HG03432 (cell line): ENCODE results near the gene CD63.
"Not testable (repeated sequence)": the region's sequence is repeated elsewhere in the genome, so short reads cannot be mapped to it uniquely, and the experiment has no call there.

Source experiments
- ATAC-seq: cut with Tn5 transposase; IDR thresholded peaks from one replicate; pipeline ENCODE4 v1.9.1; 2021; ENCODE audit warnings: mild to moderate bottlenecking, moderate library complexity; ENCODE audit not compliant: unreplicated experiment

CD63 gene

GRCh38 chr12:55728939-55729818 lies at the start of gene CD63:
CD63 (minus strand) TSS chr12:55729009; CDS start chr12:55728341, 668 bp downstream.
- ATAC-seq: peak; percentile 73

- no peak for ATAC-seq
Observed at GRCh38 chr12:55777856-55778255, 49.0 kb upstream of the CD63 start.

GRCh38 chr12:55771736-55772135 lies 42.9 kb upstream of the CD63 start:
- no peak for ATAC-seq

GRCh38 chr12:55767156-55767555 lies 38.3 kb upstream of the CD63 start:
- ATAC-seq: no peak

- no peak for ATAC-seq
Observed at GRCh38 chr12:55765736-55766290, 37.0 kb upstream of the CD63 start.

GRCh38 chr12:55762646-55763045 lies 33.8 kb upstream of the CD63 start:
- no peak for ATAC-seq

GRCh38 chr12:55760663-55761062 lies 31.9 kb upstream of the CD63 start:
- ATAC-seq: no peak

- not testable (repeated sequence) for ATAC-seq
Observed at GRCh38 chr12:55758575-55758974, 29.8 kb upstream of the CD63 start.

GRCh38 chr12:55757701-55758100 lies 28.9 kb upstream of the CD63 start:
- no peak for ATAC-seq

GRCh38 chr12:55755246-55755645 lies 26.4 kb upstream of the CD63 start:
- no peak for ATAC-seq

GRCh38 chr12:55748230-55748993 lies 19.6 kb upstream of the CD63 start:
- ATAC-seq: no peak

GRCh38 chr12:55746913-55747231 lies 18.1 kb upstream of the CD63 start:
- no peak for ATAC-seq

- no peak for ATAC-seq
Observed at GRCh38 chr12:55746174-55746912, 17.5 kb upstream of the CD63 start.

GRCh38 chr12:55745361-55746173 lies 16.8 kb upstream of the CD63 start:
- ATAC-seq: no peak

- ATAC-seq: no peak
Observed at GRCh38 chr12:55744340-55745030, 15.7 kb upstream of the CD63 start.

- ATAC-seq: peak; percentile 49
Observed at GRCh38 chr12:55743406-55744339, 14.9 kb upstream of the CD63 start.

GRCh38 chr12:55742719-55743405 lies 14.1 kb upstream of the CD63 start, which contains the start of gene GDF11:
GDF11 (plus strand) TSS chr12:55743122; CDS start chr12:55743317, 195 bp downstream.
- ATAC-seq: peak; percentile 44
